ENCODE results near the gene SMARCC1. TPM values are rescaled to one million over a fixed set of nuclear protein-coding genes. Genes with fewer than 3 reads are reported as not detected.

Gene SMARCC1
- total RNA-seq, 1 experiment from 2014 or later: 249 TPM

GRCh38 chr3:47612879-47613278 lies 168.8 kb downstream of the SMARCC1 start:
- 0 out of 2 replicates have a peak, but pooled peaks cover 2% of the 10 kb centered on the region for H3K4me1 Mint-ChIP-seq
- TF ChIP-seq ZBTB21 (CRISPR knock-in tag; IDR thresholded peaks at IDR 0.05; ENCODE audit: borderline replicate concordance) (no peak), KAT7 (CRISPR knock-in tag; IDR thresholded peaks at IDR 0.05; ENCODE audit: borderline replicate concordance) (no peak), NFE2L1 (CRISPR knock-in tag; IDR thresholded peaks at IDR 0.05) (no peak), JAZF1 (CRISPR knock-in tag; IDR thresholded peaks at IDR 0.05) (no peak), RELA (CRISPR knock-in tag; IDR thresholded peaks at IDR 0.05; ENCODE audit: borderline replicate concordance) (no peak), FOXP1 (CRISPR knock-in tag; IDR thresholded peaks at IDR 0.05; ENCODE audit: borderline replicate concordance) (no peak)
- ATAC-seq (no peak), DNase-seq (ENCODE audit: low spot score) (no peak)
- POLR2A ChIA-PET: no interaction called here
- H3K4me3 Mint-ChIP-seq: no peak overlapping the region
- no peaks in the 10 kb centered on the region for H3K9me3 Mint-ChIP-seq
- CTCF ChIA-PET: no interaction called here
- no peaks in the 10 kb centered on the region for H3K27me3 Mint-ChIP-seq (ENCODE audit: low read depth)
- no peak overlapping the region for H3K27ac Mint-ChIP-seq
- H3K36me3 Mint-ChIP-seq: peaks cover 55% of the 10 kb centered on the region

DNA sequence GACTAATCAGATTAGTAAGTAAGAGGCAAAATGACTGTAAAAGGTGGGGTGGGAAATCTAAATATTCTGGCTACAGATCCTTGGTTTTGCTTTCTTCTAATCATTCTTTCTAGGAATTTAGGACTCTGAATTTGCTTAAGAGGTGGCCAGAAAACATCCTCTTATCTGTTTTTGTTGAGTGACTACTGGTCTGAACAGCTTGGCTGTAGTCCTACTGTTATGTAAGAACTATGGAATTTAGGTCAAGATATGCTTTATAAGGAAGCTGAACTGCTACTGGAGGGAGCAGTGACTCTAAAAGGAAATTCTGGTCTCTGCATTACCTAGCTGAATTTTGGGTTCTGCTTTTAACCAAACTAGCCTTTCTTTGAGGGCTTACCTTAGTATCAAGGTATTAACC lies 169.5 kb downstream of the SMARCC1 start:
- Mint-ChIP-seq H3K4me3 (no peak overlapping the region), H3K4me1 (0 out of 2 replicates have a peak, but pooled peaks cover 2% of the 10 kb centered on the region), H3K27me3 (ENCODE audit: low read depth) (no peaks in the 10 kb centered on the region), H3K9me3 (no peaks in the 10 kb centered on the region), H3K36me3 (peaks cover 53% of the 10 kb centered on the region), H3K27ac (peak overlapping the region; percentile 32)
- ATAC-seq (no peak), DNase-seq (ENCODE audit: low spot score) (no peak)
- CTCF ChIA-PET: no interaction called here
- TF ChIP-seq GRHL2 (CRISPR knock-in tag; IDR thresholded peaks at IDR 0.05; ENCODE audit: insufficient replicate concordance, severe bottlenecking) (no peak), TEAD4 (CRISPR knock-in tag; IDR thresholded peaks at IDR 0.05) (no peak), ZNF219 (CRISPR knock-in tag; IDR thresholded peaks at IDR 0.05; ENCODE audit: borderline replicate concordance) (no peak), STAT6 (CRISPR knock-in tag; conservative IDR thresholded peaks at IDR 0.05; ENCODE audit: low read depth) (no peak), TP53 (CRISPR knock-in tag; IDR thresholded peaks at IDR 0.05) (no peak), ZNF317 (CRISPR knock-in tag; IDR thresholded peaks at IDR 0.05; ENCODE audit: borderline replicate concordance, low read depth) (no peak), JUN (CRISPR knock-in tag; IDR thresholded peaks at IDR 0.05) (no peak), SOX15 (CRISPR knock-in tag; IDR thresholded peaks at IDR 0.05) (no peak), NR3C1 (CRISPR knock-in tag; conservative IDR thresholded peaks at IDR 0.05; ENCODE audit: low read depth) (no peak), NR2C2 (CRISPR knock-in tag; IDR thresholded peaks at IDR 0.05) (no peak), ERG (CRISPR knock-in tag; IDR thresholded peaks at IDR 0.05) (no peak), ZSCAN18 (CRISPR knock-in tag; IDR thresholded peaks at IDR 0.05) (no peak), ZNF512 (CRISPR knock-in tag; IDR thresholded peaks at IDR 0.05; ENCODE audit: borderline replicate concordance) (no peak), FOXP1 (CRISPR knock-in tag; IDR thresholded peaks at IDR 0.05; ENCODE audit: borderline replicate concordance) (no peak), ZNF138 (CRISPR knock-in tag; conservative IDR thresholded peaks at IDR 0.05) (no peak), FOXK1 (CRISPR knock-in tag; IDR thresholded peaks at IDR 0.05) (no peak), KAT7 (CRISPR knock-in tag; IDR thresholded peaks at IDR 0.05; ENCODE audit: borderline replicate concordance) (no peak), RORB (CRISPR knock-in tag; IDR thresholded peaks at IDR 0.05) (no peak)
- TF ChIP-seq, protein P1, sequence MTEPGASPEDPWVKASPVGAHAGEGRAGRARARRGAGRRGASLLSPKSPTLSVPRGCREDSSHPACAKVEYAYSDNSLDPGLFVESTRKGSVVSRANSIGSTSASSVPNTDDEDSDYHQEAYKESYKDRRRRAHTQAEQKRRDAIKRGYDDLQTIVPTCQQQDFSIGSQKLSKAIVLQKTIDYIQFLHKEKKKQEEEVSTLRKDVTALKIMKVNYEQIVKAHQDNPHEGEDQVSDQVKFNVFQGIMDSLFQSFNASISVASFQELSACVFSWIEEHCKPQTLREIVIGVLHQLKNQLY (CRISPR knock-in tag; IDR thresholded peaks at IDR 0.05): no peak
- TF ChIP-seq, protein P2, sequence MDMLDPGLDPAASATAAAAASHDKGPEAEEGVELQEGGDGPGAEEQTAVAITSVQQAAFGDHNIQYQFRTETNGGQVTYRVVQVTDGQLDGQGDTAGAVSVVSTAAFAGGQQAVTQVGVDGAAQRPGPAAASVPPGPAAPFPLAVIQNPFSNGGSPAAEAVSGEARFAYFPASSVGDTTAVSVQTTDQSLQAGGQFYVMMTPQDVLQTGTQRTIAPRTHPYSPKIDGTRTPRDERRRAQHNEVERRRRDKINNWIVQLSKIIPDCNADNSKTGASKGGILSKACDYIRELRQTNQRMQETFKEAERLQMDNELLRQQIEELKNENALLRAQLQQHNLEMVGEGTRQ (CRISPR knock-in tag; IDR thresholded peaks at IDR 0.05): no peak
- POLR2A ChIA-PET: no interaction called here
